ENCODE data around the gene NT5C1A.

- TF ChIP-seq CTCF (IDR thresholded peaks at IDR 0.05) (no peak), POLR2AphosphoS5 (IDR thresholded peaks at IDR 0.05) (no peak), POLR2A (IDR thresholded peaks at IDR 0.05) (no peak)
Measured at GRCh38 chr1:39645411-39646043, 26.4 kb downstream of the NT5C1A start.
